Astrocyte (in vitro differentiated cells and primary cell): Measurements from ENCODE around the gene KCNH2.

Experiments
- EZH2 ChIP-seq: IDR thresholded peaks from 2 replicates; pipeline ENCODE4 v1.6.1; 2012; ENCODE audit warnings: mild to moderate bottlenecking, low read length, inconsistent platforms; ENCODE audit not compliant: insufficient read depth
- TF ChIP-seq, protein P1 (sequence below): IDR thresholded peaks from 2 replicates; pipeline ENCODE4 v1.5.1; 2011; ENCODE audit warnings: low read depth, mild to moderate bottlenecking, inconsistent platforms, low read length, moderate library complexity; ENCODE audit not compliant: insufficient read depth

DNA sequence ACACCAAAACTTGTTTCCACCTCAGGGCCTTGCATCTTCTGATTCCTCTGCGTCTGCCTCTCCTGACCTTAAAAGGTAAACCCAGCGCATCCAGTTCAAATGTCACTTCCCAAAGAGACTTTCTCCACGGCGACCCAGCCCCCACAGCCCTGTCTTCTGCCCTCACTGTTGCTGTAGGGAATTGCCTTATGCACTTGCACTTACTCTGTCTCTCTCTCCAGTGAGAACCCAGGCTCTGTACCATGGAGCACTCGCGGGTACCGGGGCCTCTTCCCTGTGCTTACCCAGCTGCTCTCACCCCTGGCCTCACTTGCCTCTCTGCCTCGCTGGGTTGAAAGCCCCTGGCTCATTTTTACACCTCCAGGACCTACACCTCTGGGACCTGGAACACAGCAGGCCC, 77.4 kb downstream of the KCNH2 start:
- TF ChIP-seq, protein P1, sequence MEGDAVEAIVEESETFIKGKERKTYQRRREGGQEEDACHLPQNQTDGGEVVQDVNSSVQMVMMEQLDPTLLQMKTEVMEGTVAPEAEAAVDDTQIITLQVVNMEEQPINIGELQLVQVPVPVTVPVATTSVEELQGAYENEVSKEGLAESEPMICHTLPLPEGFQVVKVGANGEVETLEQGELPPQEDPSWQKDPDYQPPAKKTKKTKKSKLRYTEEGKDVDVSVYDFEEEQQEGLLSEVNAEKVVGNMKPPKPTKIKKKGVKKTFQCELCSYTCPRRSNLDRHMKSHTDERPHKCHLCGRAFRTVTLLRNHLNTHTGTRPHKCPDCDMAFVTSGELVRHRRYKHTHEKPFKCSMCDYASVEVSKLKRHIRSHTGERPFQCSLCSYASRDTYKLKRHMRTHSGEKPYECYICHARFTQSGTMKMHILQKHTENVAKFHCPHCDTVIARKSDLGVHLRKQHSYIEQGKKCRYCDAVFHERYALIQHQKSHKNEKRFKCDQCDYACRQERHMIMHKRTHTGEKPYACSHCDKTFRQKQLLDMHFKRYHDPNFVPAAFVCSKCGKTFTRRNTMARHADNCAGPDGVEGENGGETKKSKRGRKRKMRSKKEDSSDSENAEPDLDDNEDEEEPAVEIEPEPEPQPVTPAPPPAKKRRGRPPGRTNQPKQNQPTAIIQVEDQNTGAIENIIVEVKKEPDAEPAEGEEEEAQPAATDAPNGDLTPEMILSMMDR: no peak
- TF ChIP-seq EZH2: no peak
